ENCODE data around the gene SORBS2. TPM values are rescaled to one million over a fixed set of nuclear protein-coding genes. Genes with fewer than 3 reads are reported as not detected.

Gene SORBS2
- total RNA-seq, 1 experiment from 2014 or later, result 17.4 TPM

DNA sequence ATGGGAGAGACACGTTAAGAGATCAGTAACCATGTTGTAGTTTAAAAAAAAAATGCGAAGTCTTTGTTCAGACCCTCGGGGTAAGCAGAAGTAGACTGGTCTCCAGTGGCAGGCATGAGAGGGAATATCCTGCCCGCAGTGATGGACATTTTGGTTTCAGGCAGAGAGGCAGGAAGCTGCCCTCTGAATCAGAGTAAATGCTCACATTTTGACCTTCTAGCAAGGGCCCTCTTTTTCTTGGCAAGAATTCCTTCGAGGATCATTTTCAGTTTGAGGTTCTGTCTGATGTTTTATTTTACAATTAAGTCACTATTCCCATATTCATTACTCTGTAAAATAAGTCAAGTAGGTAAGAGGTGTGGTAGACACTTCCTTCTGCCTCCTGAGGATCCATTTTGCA, 28.4 kb downstream of the SORBS2 start:
- no peaks in the 10 kb centered on the region for H3K36me3 ChIP-seq
- no peaks in the 10 kb centered on the region for H3K9me3 ChIP-seq (replicated peaks)
- no peak overlapping the region for H3K4me3 ChIP-seq
- no peaks in the 10 kb centered on the region for H3K27me3 ChIP-seq (replicated peaks)
- DNase-seq (ENCODE audit: low read depth in 1 of 2, low spot score in 2 of 2), result no peak
- H3K4me1 ChIP-seq (replicated peaks), result peaks cover 36% of the 10 kb centered on the region
- H3K27ac ChIP-seq, result no peak overlapping the region

DNA sequence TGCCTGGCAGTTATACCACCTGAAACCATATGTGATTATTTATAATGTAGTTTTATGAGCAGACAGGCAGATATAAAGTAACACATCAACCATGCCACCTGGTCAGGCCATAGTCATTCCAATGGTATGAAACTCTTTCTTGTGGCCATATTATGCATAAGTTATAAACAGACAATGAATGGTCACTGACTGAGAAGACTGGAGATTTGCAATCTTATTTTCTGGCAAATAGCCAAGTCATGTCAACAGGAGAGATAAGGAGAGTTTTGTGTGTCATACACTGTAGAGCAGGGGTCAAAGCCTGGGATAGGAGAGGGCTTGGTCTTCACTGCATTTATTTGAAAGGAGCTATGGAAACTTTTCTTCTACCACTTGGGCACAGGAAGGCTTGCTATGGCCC, 29.5 kb downstream of the SORBS2 start:
- H3K4me1 ChIP-seq (replicated peaks), result peaks cover 40% of the 10 kb centered on the region
- peak overlapping the region; percentile 6; the same call in 1 of the 2 replicates for H3K27ac ChIP-seq
- H3K4me3 ChIP-seq, result no peak overlapping the region
- H3K27me3 ChIP-seq (replicated peaks), result no peaks in the 10 kb centered on the region
- no peaks in the 10 kb centered on the region for H3K9me3 ChIP-seq (replicated peaks)
- H3K36me3 ChIP-seq, result no peaks in the 10 kb centered on the region
- DNase-seq (ENCODE audit: low read depth in 1 of 2, low spot score in 2 of 2), result peak in 1 of 2 experiments; percentile 45

DNA sequence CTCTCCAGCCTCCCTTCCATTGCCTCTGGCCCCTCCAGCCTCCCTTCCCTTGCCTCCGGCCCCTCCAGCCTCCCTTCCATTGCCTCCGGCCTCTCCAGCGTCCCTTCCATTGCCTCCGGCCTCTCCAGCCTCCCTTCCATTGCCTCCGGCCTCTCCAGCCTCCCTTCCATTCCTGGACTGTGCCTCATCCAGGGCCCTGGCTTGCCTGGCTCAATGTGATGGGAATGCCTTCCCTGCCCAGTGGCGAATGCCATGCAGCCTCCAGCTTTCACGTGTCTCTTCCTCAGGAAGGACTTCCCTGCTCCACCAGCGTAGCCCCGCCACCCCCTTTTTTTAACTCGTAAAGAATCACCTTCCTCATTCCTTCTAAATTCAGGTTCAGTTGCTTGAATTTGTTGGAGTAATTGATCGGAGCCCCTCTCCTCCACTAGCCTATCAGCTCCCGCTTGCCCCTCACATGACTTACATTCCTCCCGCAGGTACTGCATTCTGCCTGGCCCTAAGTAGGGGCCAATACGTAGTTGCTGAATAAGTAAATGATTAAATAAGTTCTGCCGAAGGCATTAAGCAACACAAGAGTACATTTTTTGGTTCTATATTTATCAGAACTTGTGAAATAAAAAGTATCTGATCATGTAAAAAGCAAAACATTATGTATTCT, 30.3 kb downstream of the SORBS2 start:
- no peaks in the 10 kb centered on the region for H3K36me3 ChIP-seq
- no peak overlapping the region for H3K4me3 ChIP-seq
- peaks cover 40% of the 10 kb centered on the region for H3K4me1 ChIP-seq (replicated peaks)
- DNase-seq (ENCODE audit: low read depth in 1 of 2, low spot score in 2 of 2), result no peak
- no peaks in the 10 kb centered on the region for H3K27me3 ChIP-seq (replicated peaks)
- H3K9me3 ChIP-seq (replicated peaks), result no peaks in the 10 kb centered on the region
- H3K27ac ChIP-seq, result no peak overlapping the region

DNA sequence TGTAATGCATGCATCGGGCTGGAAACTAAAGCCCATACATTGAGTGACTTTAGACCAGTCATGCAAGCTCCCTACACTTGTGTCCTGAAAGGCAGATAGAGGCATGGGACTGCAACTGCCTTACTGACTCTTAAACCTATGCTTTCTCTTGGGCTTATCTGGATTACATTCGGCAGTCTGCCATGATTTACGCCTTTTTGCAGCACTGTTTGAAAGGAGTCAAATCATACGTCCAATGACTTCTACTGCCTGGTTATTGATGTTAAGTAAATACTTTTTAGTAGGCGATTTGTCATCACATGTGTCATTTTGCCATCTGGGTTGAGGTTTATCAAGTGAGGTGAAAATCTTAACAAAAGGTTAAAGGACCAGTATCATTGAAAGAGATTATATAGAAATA, 31.5 kb downstream of the SORBS2 start:
- no peak for DNase-seq (ENCODE audit: low read depth in 1 of 2, low spot score in 2 of 2)
- Histone ChIP-seq H3K27ac (peak overlapping the region; percentile 87), H3K4me3 (no peak overlapping the region), H3K4me1 (replicated peaks) (peaks cover 52% of the 10 kb centered on the region), H3K36me3 (no peaks in the 10 kb centered on the region), H3K9me3 (replicated peaks) (no peaks in the 10 kb centered on the region), H3K27me3 (replicated peaks) (no peaks in the 10 kb centered on the region)

DNA sequence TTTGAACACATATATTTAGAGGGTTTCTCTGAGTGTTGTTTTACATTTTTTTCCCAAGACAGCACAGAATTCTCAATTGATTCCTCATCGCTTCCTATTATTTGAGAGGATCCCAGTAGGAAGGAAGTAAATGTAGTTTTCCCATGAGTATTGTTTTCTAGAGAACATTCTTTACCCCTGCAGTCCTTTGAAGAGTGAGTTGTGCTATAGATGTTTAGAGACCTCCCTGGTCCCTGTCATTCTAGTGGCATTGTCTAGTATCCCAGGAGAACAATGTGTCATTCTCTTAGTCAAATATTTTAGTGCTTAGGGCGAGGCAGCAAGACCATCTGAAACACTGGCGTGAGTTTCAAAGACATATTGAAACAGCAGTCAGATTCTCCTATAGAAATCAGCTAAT, 32.5 kb downstream of the SORBS2 start:
- H3K27ac ChIP-seq, result peak overlapping the region; percentile 87
- H3K4me1 ChIP-seq (replicated peaks), result peaks cover 52% of the 10 kb centered on the region
- no peak overlapping the region for H3K4me3 ChIP-seq
- DNase-seq (ENCODE audit: low read depth in 1 of 2, low spot score in 2 of 2), result peak; percentile 63 to 85
- no peaks in the 10 kb centered on the region for H3K9me3 ChIP-seq (replicated peaks)
- no peaks in the 10 kb centered on the region for H3K36me3 ChIP-seq
- no peaks in the 10 kb centered on the region for H3K27me3 ChIP-seq (replicated peaks)

DNA sequence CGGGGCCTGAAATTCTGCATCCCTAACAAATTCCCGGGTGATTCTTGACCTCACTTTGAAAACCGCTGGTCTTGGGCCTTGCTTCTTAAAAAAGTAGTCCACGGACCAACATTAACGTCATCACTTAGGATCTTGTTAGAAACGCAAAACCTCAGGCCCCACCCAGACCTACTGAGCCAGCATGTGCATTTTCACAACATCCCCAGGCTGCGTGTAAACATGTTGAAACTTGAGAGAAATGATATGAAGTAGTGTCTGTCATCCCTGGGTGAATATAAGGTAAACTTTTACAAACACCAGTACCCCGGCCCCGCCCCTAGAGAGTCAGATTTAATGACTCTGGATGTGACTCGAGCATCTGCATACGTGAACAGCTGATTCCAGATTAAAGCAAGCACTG, 33.7 kb downstream of the SORBS2 start:
- H3K27ac ChIP-seq, result peak overlapping the region; percentile 87
- H3K36me3 ChIP-seq, result no peaks in the 10 kb centered on the region
- peaks cover 56% of the 10 kb centered on the region for H3K4me1 ChIP-seq (replicated peaks)
- no peaks in the 10 kb centered on the region for H3K27me3 ChIP-seq (replicated peaks)
- DNase-seq (ENCODE audit: low read depth in 1 of 2, low spot score in 2 of 2), result no peak
- H3K9me3 ChIP-seq (replicated peaks), result no peaks in the 10 kb centered on the region
- H3K4me3 ChIP-seq, result no peak overlapping the region

DNA sequence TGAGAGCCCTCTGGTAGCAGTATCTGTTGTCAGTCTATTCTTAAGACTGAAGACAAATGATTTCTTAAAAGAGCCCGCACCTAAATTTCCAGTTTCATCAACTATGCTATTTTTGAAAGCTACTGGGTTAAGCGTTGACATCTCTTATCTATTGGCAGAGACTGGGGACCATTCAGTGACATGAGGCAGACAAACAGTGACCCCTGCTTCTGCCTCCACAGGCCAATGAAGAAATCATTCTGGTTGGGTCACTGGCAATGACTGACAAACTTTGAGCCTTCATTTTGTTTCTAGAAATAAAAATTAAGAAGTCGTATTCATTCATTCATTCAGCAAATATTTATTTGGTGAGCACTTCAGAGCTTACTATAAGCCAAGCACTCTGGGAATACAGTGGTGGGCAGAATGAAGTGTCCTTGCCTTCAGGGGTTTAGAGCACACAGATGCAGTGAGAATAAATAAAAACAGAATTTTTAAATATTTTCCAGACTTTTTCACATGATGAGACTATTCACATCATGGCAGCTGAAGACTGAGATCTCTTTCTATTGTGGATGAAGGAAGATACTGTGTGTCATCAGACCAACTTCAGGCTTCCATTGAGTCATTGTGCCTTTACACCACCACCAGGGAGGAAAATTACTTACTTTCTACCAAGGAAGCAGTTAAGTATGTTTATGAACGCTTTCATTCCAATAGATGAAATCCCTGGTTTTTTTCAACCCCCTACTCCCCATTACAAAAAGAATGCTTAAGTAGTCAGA, 36.0 kb downstream of the SORBS2 start:
- H3K27ac ChIP-seq, result peak overlapping the region; percentile 72
- H3K9me3 ChIP-seq (replicated peaks), result no peaks in the 10 kb centered on the region
- no peaks in the 10 kb centered on the region for H3K36me3 ChIP-seq
- peak in 1 of 2 experiments; percentile 34 for DNase-seq (ENCODE audit: low read depth in 1 of 2, low spot score in 2 of 2)
- no peaks in the 10 kb centered on the region for H3K27me3 ChIP-seq (replicated peaks)
- H3K4me1 ChIP-seq (replicated peaks), result peaks cover 48% of the 10 kb centered on the region
- H3K4me3 ChIP-seq, result no peak overlapping the region

DNA sequence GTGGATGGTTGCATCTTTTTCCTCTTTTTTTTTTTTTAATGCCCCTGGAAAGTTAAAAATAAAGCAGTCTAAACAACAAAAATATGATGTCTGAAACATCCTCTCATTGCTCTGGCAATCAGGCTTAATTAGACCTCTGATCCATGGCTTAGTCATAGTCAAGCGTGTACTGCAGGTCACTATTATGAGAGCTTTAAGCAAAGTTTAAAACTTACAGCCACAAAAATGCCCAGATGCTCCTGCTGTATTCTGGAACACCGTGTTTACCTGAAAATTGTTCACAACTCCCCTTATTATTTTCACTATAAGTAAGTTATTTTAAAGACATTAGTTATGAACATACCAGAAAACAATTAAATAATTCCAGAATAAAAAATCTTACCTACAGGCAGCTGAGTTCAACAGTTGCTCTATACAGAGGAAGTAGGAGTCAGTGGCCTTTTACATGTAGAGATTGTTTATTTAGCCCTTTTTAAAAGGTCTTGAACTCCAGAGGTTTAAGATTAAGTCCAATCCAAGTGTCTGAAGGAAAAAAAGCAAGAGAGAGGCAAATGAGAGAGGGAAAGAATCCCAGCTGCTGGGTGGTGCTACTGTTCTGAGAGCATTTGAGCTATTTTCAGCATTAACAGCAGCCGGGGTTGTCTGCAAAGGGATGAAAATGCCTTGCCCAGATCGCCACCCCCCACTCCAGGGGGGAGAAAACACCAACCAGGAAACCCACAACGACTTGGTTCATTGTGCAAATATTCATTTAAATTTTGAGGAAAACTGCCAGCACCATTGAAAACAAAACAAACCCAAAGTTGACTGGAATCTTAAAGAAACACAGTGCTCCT, 36.9 kb downstream of the SORBS2 start:
- no peaks in the 10 kb centered on the region for H3K36me3 ChIP-seq
- H3K27ac ChIP-seq, result peak overlapping the region; percentile 72
- peak overlapping the region; percentile 30 for H3K4me3 ChIP-seq
- peak; percentile 87 to 89 for DNase-seq (ENCODE audit: low read depth in 1 of 2, low spot score in 2 of 2)
- no peaks in the 10 kb centered on the region for H3K9me3 ChIP-seq (replicated peaks)
- H3K27me3 ChIP-seq (replicated peaks), result no peaks in the 10 kb centered on the region
- peaks cover 39% of the 10 kb centered on the region for H3K4me1 ChIP-seq (replicated peaks)

DNA sequence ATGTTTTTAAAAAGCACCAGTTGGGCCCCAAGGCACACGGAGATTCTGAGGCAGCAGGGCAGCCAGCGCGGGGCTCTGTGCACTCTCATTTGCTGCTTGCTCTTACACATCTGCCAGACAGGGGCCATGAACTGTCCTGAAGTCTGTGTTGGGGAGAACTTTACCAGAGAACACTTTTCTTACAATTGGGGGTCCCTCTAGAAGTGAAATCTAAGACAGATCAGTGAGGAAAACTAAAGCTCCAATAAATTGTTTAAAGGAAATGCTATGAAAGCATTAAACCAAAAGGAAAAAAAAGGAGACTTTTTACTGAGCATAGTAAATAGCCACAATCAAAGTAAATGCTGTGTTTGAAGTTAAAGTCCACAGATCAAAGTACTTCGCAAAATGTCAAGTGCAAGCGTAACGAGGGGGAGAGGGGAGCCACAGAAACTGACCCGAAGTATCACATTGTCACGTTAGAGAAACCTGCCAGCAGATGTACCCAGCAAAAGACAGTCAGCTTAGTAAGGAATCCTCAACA, 37.8 kb downstream of the SORBS2 start:
- peak overlapping the region; percentile 30 for H3K4me3 ChIP-seq
- no peaks in the 10 kb centered on the region for H3K9me3 ChIP-seq (replicated peaks)
- no peaks in the 10 kb centered on the region for H3K36me3 ChIP-seq
- peaks cover 30% of the 10 kb centered on the region for H3K4me1 ChIP-seq (replicated peaks)
- no peaks in the 10 kb centered on the region for H3K27me3 ChIP-seq (replicated peaks)
- DNase-seq (ENCODE audit: low read depth in 1 of 2, low spot score in 2 of 2), result peak in 1 of 2 experiments; percentile 33
- H3K27ac ChIP-seq, result peak overlapping the region; percentile 72

DNA sequence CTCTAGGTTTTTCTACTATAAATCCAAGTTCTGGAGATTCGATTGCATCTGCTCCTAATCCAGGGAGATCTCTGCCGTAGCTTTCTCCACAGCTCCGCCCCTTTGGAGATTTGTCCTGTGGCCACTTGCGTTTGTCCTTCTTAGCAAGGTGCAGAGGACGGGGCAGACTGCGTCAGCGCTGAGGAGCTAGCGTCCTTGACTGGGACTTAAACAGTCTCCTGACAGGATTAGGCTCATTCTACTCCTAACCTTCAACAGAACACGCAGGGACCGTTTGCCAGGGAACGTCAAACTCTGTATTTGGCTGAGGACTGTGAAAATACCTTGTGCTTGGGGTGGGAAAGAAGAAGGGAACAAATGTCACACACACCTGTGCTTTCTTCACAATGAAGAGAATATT, 38.6 kb downstream of the SORBS2 start:
- Histone ChIP-seq H3K27me3 (replicated peaks) (no peaks in the 10 kb centered on the region), H3K36me3 (no peaks in the 10 kb centered on the region), H3K9me3 (replicated peaks) (no peaks in the 10 kb centered on the region), H3K4me1 (replicated peaks) (peaks cover 22% of the 10 kb centered on the region), H3K27ac (no peak overlapping the region), H3K4me3 (peak overlapping the region; percentile 30)
- peak in 1 of 2 experiments; percentile 19 for DNase-seq (ENCODE audit: low read depth in 1 of 2, low spot score in 2 of 2)

DNA sequence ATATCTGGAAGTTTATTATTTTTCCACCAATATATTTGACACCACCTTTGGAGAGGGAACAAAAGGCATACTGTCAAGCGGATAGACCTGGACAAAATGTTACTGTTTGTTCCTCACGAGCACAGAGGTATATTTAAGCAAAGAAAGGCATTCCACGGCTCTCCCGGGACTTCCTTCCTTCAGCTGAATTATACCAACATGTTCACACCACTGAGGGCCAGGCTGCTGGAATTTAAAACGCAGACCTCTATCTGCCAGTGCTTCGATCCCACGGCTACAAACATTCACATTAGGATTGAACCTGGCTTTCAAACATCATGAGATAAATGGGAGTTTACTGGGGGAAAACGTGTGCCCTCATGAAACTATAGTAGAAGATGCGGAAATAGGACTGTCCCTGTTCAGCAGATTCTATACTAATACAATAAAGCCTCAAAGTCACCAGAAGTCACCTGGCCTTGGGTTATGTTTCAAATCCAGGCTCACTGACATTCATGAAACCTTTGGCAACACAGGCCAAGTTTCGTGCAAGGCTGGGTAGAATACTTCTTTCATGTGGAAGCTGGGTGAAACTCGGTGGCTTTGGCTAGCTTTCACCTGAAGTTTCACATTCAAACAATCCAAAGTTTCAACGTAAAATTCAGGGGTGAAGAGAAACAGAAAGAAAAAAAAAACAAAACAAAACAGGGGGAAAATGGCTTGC, 39.5 kb downstream of the SORBS2 start:
- Histone ChIP-seq H3K9me3 (replicated peaks) (no peaks in the 10 kb centered on the region), H3K4me1 (replicated peaks) (peaks cover 20% of the 10 kb centered on the region), H3K27ac (no peak overlapping the region), H3K36me3 (no peaks in the 10 kb centered on the region), H3K4me3 (no peak overlapping the region), H3K27me3 (replicated peaks) (no peaks in the 10 kb centered on the region)
- no peak for DNase-seq (ENCODE audit: low read depth in 1 of 2, low spot score in 2 of 2)

DNA sequence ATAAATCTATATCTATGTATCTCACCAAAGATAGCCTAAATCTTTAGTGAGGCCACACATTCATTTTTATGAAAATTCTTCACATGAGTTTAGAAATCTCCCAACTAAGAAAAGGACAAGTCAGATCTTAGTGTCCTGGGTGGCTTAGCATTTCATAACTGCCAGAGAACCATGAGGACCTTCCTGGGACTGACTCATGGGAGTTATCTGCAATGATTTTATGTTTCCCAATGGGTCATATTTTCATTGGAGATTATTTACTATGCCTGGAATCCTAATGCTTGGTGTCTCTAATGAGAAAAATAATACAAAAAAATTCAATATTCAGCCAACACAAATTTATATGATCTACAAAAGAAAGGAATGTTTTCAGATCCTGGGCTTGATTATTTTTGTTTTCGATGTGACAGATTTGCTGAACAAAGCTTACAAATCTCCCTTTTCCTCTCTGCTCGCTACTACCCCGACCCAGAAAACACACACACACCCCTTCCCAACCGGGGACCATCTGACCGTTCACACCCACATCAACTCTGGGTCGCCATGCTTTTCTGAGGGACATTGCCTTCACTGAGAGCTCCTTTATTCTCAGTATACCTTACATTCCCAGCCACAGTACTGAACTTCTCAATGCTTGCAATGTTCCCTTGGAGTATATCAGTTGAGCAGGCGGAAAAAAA, 40.1 kb downstream of the SORBS2 start:
- H3K36me3 ChIP-seq, result no peaks in the 10 kb centered on the region

DNA sequence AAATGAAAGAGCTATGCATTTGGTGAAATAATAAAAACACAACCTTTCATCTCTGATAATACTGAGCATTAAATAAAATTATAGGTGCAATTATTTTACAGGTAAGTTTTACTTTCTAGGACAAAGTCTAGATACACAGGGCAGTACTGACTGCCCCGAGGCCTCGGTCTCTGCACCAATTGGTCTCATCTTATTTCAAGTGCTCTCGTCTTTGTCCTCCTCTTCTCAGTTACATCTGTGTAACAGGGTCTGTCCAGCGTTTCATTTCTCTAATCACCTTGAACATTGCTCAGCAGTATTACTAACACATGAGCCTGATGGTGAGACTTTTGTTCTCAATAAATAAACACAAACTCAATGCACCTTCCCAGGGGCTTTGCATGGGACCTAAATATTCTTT, 44.5 kb downstream of the SORBS2 start:
- DNase-seq (ENCODE audit: low read depth in 1 of 2, low spot score in 2 of 2), result no peak
- no peaks in the 10 kb centered on the region for H3K27me3 ChIP-seq (replicated peaks)

More for the DNA sequence above, 40.1 kb downstream of the SORBS2 start:
- no peak overlapping the region for H3K27ac ChIP-seq
- no peak overlapping the region for H3K4me3 ChIP-seq
- DNase-seq (ENCODE audit: low read depth in 1 of 2, low spot score in 2 of 2), result no peak
- H3K9me3 ChIP-seq (replicated peaks), result no peaks in the 10 kb centered on the region
- H3K4me1 ChIP-seq (replicated peaks), result peaks cover 20% of the 10 kb centered on the region
- H3K27me3 ChIP-seq (replicated peaks), result no peaks in the 10 kb centered on the region

More for the DNA sequence above, 44.5 kb downstream of the SORBS2 start:
- Histone ChIP-seq H3K4me3 (no peak overlapping the region), H3K36me3 (no peaks in the 10 kb centered on the region), H3K27ac (no peak overlapping the region), H3K9me3 (replicated peaks) (no peaks in the 10 kb centered on the region), H3K4me1 (replicated peaks) (no peaks in the 10 kb centered on the region)
